OCI-LY7 (cell line): ENCODE data around the gene SERPINA1.

ENCODE experiments used
- CTCF ChIP-seq: fragments of 200-600 bp; sonication (generic); conservative IDR thresholded peaks from 2 replicates; pipeline ENCODE4 v1.5.1; 2014; ENCODE audit warnings: mild to moderate bottlenecking, antibody characterized with exemption, low read length, moderate library complexity, mixed read lengths
- EZH2phosphoT487 ChIP-seq: fragments of 200-600 bp; sonication (generic); IDR thresholded peaks from 2 replicates; pipeline ENCODE4 v1.6.1; 2018; ENCODE audit warnings: low read depth, borderline replicate concordance, mild to moderate bottlenecking, mixed run types, antibody characterized with exemption, low read length, moderate library complexity, mixed read lengths

- TF ChIP-seq CTCF: no peak
- TF ChIP-seq EZH2phosphoT487: no peak
Observed at GRCh38 chr14:94367347-94368242, 20.8 kb downstream of the SERPINA1 start.
